HFF-Myc (cell line): Measurements from ENCODE around the gene ADORA3.

Experiments
- DNase-seq: peaks from one replicate; pipeline ENCODE4 v3.0.0-alpha.2; 2011; ENCODE audit warnings: low read depth; ENCODE audit errors: extremely low read depth
- H3K4me3 ChIP-seq: replicated peaks from 2 replicates; pipeline ENCODE4 v1.5.1; 2011; ENCODE audit warnings: low read depth, mild to moderate bottlenecking, control low read depth, low read length
- CTCF ChIP-seq: IDR thresholded peaks from 2 replicates; pipeline ENCODE4 v1.5.1; 2012; ENCODE audit warnings: mild to moderate bottlenecking, low read depth, low read length, control low read depth; ENCODE audit errors: missing control alignments

ADORA3 gene

GRCh38 chr1:111486431-111486830 lies 17.0 kb downstream of the ADORA3 start:
- H3K4me3 ChIP-seq: no peak overlapping the region
- no peak for DNase-seq
- no peak for TF ChIP-seq CTCF

GRCh38 chr1:111484391-111485026 lies 18.9 kb downstream of the ADORA3 start:
- TF ChIP-seq CTCF: no peak
- no peak for DNase-seq
- H3K4me3 ChIP-seq: no peak overlapping the region

- no peak for DNase-seq
- no peak for TF ChIP-seq CTCF
- no peak overlapping the region for H3K4me3 ChIP-seq
Observed at GRCh38 chr1:111483876-111484275, 19.6 kb downstream of the ADORA3 start.

- no peak overlapping the region for H3K4me3 ChIP-seq
- no peak for DNase-seq
- TF ChIP-seq CTCF: no peak
Observed at GRCh38 chr1:111483166-111483565, 20.3 kb downstream of the ADORA3 start.

GRCh38 chr1:111481387-111482221 lies 21.8 kb downstream of the ADORA3 start:
- peak; percentile 74 for TF ChIP-seq CTCF
- no peak overlapping the region for H3K4me3 ChIP-seq
- DNase-seq: peak; percentile 39

- TF ChIP-seq CTCF: no peak
- no peak for DNase-seq
- no peak overlapping the region for H3K4me3 ChIP-seq
Observed at GRCh38 chr1:111480674-111481073, 22.8 kb downstream of the ADORA3 start.
